ENCODE data around the gene MAP3K7.

The MAP3K7 gene

GRCh38 chr6:90523779-90524310, 63.0 kb downstream of the MAP3K7 start:
- Histone ChIP-seq H3K79me2 (ENCODE audit: insufficient read depth, low read length) (no peaks in the 10 kb centered on the region), H3K36me3 (ENCODE audit: insufficient read depth, low read length) (peaks cover 28% of the 10 kb centered on the region), H3K9me2 (replicated peaks; ENCODE audit: low read depth, low read length) (no peaks in the 10 kb centered on the region), H3K9ac (ENCODE audit: low read depth, low read length, poor library complexity, severe bottlenecking) (no peak overlapping the region), H2AFZ (ENCODE audit: low read length) (no peak overlapping the region), H3K4me2 (ENCODE audit: low read depth, low read length, poor library complexity, severe bottlenecking) (no peak overlapping the region), H4K20me1 (ENCODE audit: insufficient read depth, low read length, poor library complexity, severe bottlenecking) (no peaks in the 10 kb centered on the region), H3K9me3 (ENCODE audit: insufficient read depth, low read depth, low read length) (no peaks in the 10 kb centered on the region), H3F3A (ENCODE audit: low read depth) (no peaks in the 10 kb centered on the region), H3K4me1 (ENCODE audit: insufficient read depth, low read length, poor library complexity, severe bottlenecking) (no peaks in the 10 kb centered on the region), H3K27me3 (ENCODE audit: insufficient read depth, low read length, poor library complexity, severe bottlenecking) (no peaks in the 10 kb centered on the region), H3K4me3 (ENCODE audit: low read length, poor library complexity, severe bottlenecking) (no peak overlapping the region)
- TF ChIP-seq, protein P1, sequence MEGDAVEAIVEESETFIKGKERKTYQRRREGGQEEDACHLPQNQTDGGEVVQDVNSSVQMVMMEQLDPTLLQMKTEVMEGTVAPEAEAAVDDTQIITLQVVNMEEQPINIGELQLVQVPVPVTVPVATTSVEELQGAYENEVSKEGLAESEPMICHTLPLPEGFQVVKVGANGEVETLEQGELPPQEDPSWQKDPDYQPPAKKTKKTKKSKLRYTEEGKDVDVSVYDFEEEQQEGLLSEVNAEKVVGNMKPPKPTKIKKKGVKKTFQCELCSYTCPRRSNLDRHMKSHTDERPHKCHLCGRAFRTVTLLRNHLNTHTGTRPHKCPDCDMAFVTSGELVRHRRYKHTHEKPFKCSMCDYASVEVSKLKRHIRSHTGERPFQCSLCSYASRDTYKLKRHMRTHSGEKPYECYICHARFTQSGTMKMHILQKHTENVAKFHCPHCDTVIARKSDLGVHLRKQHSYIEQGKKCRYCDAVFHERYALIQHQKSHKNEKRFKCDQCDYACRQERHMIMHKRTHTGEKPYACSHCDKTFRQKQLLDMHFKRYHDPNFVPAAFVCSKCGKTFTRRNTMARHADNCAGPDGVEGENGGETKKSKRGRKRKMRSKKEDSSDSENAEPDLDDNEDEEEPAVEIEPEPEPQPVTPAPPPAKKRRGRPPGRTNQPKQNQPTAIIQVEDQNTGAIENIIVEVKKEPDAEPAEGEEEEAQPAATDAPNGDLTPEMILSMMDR (conservative IDR thresholded peaks at IDR 0.05; ENCODE audit: low read length), result no peak

DNA sequence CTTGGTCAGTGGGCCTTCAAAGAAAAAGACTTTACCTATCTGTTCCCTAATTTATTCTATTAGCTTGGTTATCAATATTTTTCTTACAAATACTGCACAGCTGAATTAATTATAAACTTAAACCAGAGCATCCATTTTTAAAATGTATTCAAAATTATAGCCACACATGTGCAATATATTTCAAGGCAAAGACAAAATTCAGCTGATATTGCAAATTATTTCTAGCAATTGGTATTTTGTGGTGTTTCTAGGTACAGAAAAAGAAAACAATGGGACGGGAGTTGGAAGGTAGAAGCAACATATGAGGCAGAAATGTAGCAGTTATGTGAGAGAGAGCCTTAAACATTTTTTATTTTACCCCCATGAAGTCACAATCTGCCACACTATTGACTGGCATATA, 64.9 kb downstream of the MAP3K7 start:
- H3K27me3 ChIP-seq (ENCODE audit: insufficient read depth, low read length, poor library complexity, severe bottlenecking), result no peaks in the 10 kb centered on the region
- H3K9ac ChIP-seq (ENCODE audit: low read depth, low read length, poor library complexity, severe bottlenecking), result no peak overlapping the region
- no peak overlapping the region for H2AFZ ChIP-seq (ENCODE audit: low read length)
- H3K4me1 ChIP-seq (ENCODE audit: insufficient read depth, low read length, poor library complexity, severe bottlenecking), result no peaks in the 10 kb centered on the region
- H3K9me3 ChIP-seq (ENCODE audit: insufficient read depth, low read depth, low read length), result no peaks in the 10 kb centered on the region
- no peak overlapping the region for H3K4me2 ChIP-seq (ENCODE audit: low read depth, low read length, poor library complexity, severe bottlenecking)
- peaks cover 39% of the 10 kb centered on the region for H3K36me3 ChIP-seq (ENCODE audit: insufficient read depth, low read length)
- H4K20me1 ChIP-seq (ENCODE audit: insufficient read depth, low read length, poor library complexity, severe bottlenecking), result no peaks in the 10 kb centered on the region
- no peaks in the 10 kb centered on the region for H3K79me2 ChIP-seq (ENCODE audit: insufficient read depth, low read length)
- no peaks in the 10 kb centered on the region for H3F3A ChIP-seq (ENCODE audit: low read depth)
- H3K4me3 ChIP-seq (ENCODE audit: low read length, poor library complexity, severe bottlenecking), result no peak overlapping the region
- TF ChIP-seq EZH2phosphoT487 (IDR thresholded peaks at IDR 0.05; ENCODE audit: borderline replicate concordance), result no peak
- TF ChIP-seq, protein P1 (conservative IDR thresholded peaks at IDR 0.05; ENCODE audit: low read length), result no peak
- H3K9me2 ChIP-seq (replicated peaks; ENCODE audit: low read depth, low read length), result no peaks in the 10 kb centered on the region

GRCh38 chr6:90516074-90516660, 70.7 kb downstream of the MAP3K7 start:
- Histone ChIP-seq H3K4me3 (ENCODE audit: low read length, poor library complexity, severe bottlenecking) (no peak overlapping the region), H3K9me3 (ENCODE audit: insufficient read depth, low read depth, low read length) (no peaks in the 10 kb centered on the region), H3K79me2 (ENCODE audit: insufficient read depth, low read length) (no peaks in the 10 kb centered on the region), H4K20me1 (ENCODE audit: insufficient read depth, low read length, poor library complexity, severe bottlenecking) (no peaks in the 10 kb centered on the region), H3K4me1 (ENCODE audit: insufficient read depth, low read length, poor library complexity, severe bottlenecking) (no peaks in the 10 kb centered on the region), H3K27me3 (ENCODE audit: insufficient read depth, low read length, poor library complexity, severe bottlenecking) (no peaks in the 10 kb centered on the region), H3K9me2 (replicated peaks; ENCODE audit: low read depth, low read length) (no peaks in the 10 kb centered on the region), H3K4me2 (ENCODE audit: low read depth, low read length, poor library complexity, severe bottlenecking) (no peak overlapping the region), H3F3A (ENCODE audit: low read depth) (no peaks in the 10 kb centered on the region), H3K9ac (ENCODE audit: low read depth, low read length, poor library complexity, severe bottlenecking) (no peak overlapping the region), H3K36me3 (ENCODE audit: insufficient read depth, low read length) (peaks cover 48% of the 10 kb centered on the region), H2AFZ (ENCODE audit: low read length) (no peak overlapping the region)
- TF ChIP-seq, protein P1 (conservative IDR thresholded peaks at IDR 0.05; ENCODE audit: low read length), result no peak
- no peak for TF ChIP-seq EZH2phosphoT487 (IDR thresholded peaks at IDR 0.05; ENCODE audit: borderline replicate concordance)
